Measurements from ENCODE around the gene C16orf74.

C16orf74 gene

GRCh38 chr16:85662976-85663830, 87.7 kb downstream of the C16orf74 start:
- H3K36me3 ChIP-seq (ENCODE audit: control insufficient read depth in 5 of 5, insufficient read depth in 5 of 5, low read length in 5 of 5): peaks cover 4 to 94% (median 92%) of the 10 kb centered on the region in 5 donors
- H3K4me3 ChIP-seq (ENCODE audit: low read depth in 1 of 5, low read length in 5 of 5): no peak overlapping the region
- H3K9ac ChIP-seq (ENCODE audit: low read length in 5 of 5): no peak overlapping the region
- H3K27ac ChIP-seq (ENCODE audit: low read depth, low read length): no peak overlapping the region
- no peaks in the 10 kb centered on the region for H3K27me3 ChIP-seq (ENCODE audit: control insufficient read depth in 5 of 5, insufficient read depth in 4 of 5, low read length in 5 of 5)
- H3K4me1 ChIP-seq (ENCODE audit: control insufficient read depth in 5 of 5, insufficient read depth in 5 of 5, low read length in 5 of 5): peaks cover 0 to 24% (median 10%) of the 10 kb centered on the region in 5 donors
- no peaks in the 10 kb centered on the region for H3K9me3 ChIP-seq (ENCODE audit: control insufficient read depth in 5 of 5, low read length in 5 of 5)

- peaks cover 0 to 31% (median 10%) of the 10 kb centered on the region in 5 donors for H3K4me1 ChIP-seq (ENCODE audit: control insufficient read depth in 5 of 5, insufficient read depth in 5 of 5, low read length in 5 of 5)
- no peak overlapping the region for H3K27ac ChIP-seq (ENCODE audit: low read depth, low read length)
- no peak overlapping the region for H3K4me3 ChIP-seq (ENCODE audit: low read depth in 1 of 5, low read length in 5 of 5)
- H3K9me3 ChIP-seq (ENCODE audit: control insufficient read depth in 5 of 5, low read length in 5 of 5): no peaks in the 10 kb centered on the region
- H3K36me3 ChIP-seq (ENCODE audit: control insufficient read depth in 5 of 5, insufficient read depth in 5 of 5, low read length in 5 of 5): peaks cover 4 to 94% (median 92%) of the 10 kb centered on the region in 5 donors
- H3K27me3 ChIP-seq (ENCODE audit: control insufficient read depth in 5 of 5, insufficient read depth in 4 of 5, low read length in 5 of 5): no peaks in the 10 kb centered on the region
- H3K9ac ChIP-seq (ENCODE audit: low read length in 5 of 5): no peak overlapping the region
These were observed 88.4 kb downstream of the C16orf74 start for GRCh38 chr16:85662482-85662812.

- Histone ChIP-seq H3K27me3 (ENCODE audit: control insufficient read depth in 5 of 5, insufficient read depth in 4 of 5, low read length in 5 of 5) (no peaks in the 10 kb centered on the region), H3K27ac (ENCODE audit: low read depth, low read length) (no peak overlapping the region), H3K4me1 (ENCODE audit: control insufficient read depth in 5 of 5, insufficient read depth in 5 of 5, low read length in 5 of 5) (peaks cover 0 to 36% (median 10%) of the 10 kb centered on the region in 5 donors), H3K9me3 (ENCODE audit: control insufficient read depth in 5 of 5, low read length in 5 of 5) (no peaks in the 10 kb centered on the region), H3K36me3 (ENCODE audit: control insufficient read depth in 5 of 5, insufficient read depth in 5 of 5, low read length in 5 of 5) (peaks cover 3 to 94% (median 92%) of the 10 kb centered on the region in 5 donors), H3K4me3 (ENCODE audit: low read depth in 1 of 5, low read length in 5 of 5) (no peak overlapping the region), H3K9ac (ENCODE audit: low read length in 5 of 5) (no peak overlapping the region)
These were observed 89.0 kb downstream of the C16orf74 start for GRCh38 chr16:85661740-85662481.

- H3K27ac ChIP-seq (ENCODE audit: low read depth, low read length): no peak overlapping the region
- H3K4me1 ChIP-seq (ENCODE audit: control insufficient read depth in 5 of 5, insufficient read depth in 5 of 5, low read length in 5 of 5): peaks cover 0 to 42% (median 14%) of the 10 kb centered on the region in 5 donors
- H3K9me3 ChIP-seq (ENCODE audit: control insufficient read depth in 5 of 5, low read length in 5 of 5): no peaks in the 10 kb centered on the region
- no peak overlapping the region for H3K9ac ChIP-seq (ENCODE audit: low read length in 5 of 5)
- no peak overlapping the region for H3K4me3 ChIP-seq (ENCODE audit: low read depth in 1 of 5, low read length in 5 of 5)
- peaks cover 0 to 94% (median 91%) of the 10 kb centered on the region in 5 donors for H3K36me3 ChIP-seq (ENCODE audit: control insufficient read depth in 5 of 5, insufficient read depth in 5 of 5, low read length in 5 of 5)
- H3K27me3 ChIP-seq (ENCODE audit: control insufficient read depth in 5 of 5, insufficient read depth in 4 of 5, low read length in 5 of 5): no peaks in the 10 kb centered on the region
These were observed 89.8 kb downstream of the C16orf74 start for GRCh38 chr16:85660843-85661739.

- Histone ChIP-seq H3K9me3 (ENCODE audit: control insufficient read depth in 5 of 5, low read length in 5 of 5) (no peaks in the 10 kb centered on the region), H3K4me1 (ENCODE audit: control insufficient read depth in 5 of 5, insufficient read depth in 5 of 5, low read length in 5 of 5) (peaks cover 0 to 53% (median 25%) of the 10 kb centered on the region in 5 donors), H3K36me3 (ENCODE audit: control insufficient read depth in 5 of 5, insufficient read depth in 5 of 5, low read length in 5 of 5) (peaks cover 0 to 94% (median 91%) of the 10 kb centered on the region in 5 donors), H3K27ac (ENCODE audit: low read depth, low read length) (no peak overlapping the region), H3K27me3 (ENCODE audit: control insufficient read depth in 5 of 5, insufficient read depth in 4 of 5, low read length in 5 of 5) (no peaks in the 10 kb centered on the region), H3K4me3 (ENCODE audit: low read depth in 1 of 5, low read length in 5 of 5) (no peak overlapping the region), H3K9ac (ENCODE audit: low read length in 5 of 5) (no peak overlapping the region)
These were observed 90.9 kb downstream of the C16orf74 start for GRCh38 chr16:85659805-85660511.

- Histone ChIP-seq H3K9me3 (ENCODE audit: control insufficient read depth in 5 of 5, low read length in 5 of 5) (no peaks in the 10 kb centered on the region), H3K4me3 (ENCODE audit: low read depth in 1 of 5, low read length in 5 of 5) (no peak overlapping the region), H3K4me1 (ENCODE audit: control insufficient read depth in 5 of 5, insufficient read depth in 5 of 5, low read length in 5 of 5) (peaks cover 0 to 57% (median 25%) of the 10 kb centered on the region in 5 donors), H3K27ac (ENCODE audit: low read depth, low read length) (no peak overlapping the region), H3K27me3 (ENCODE audit: control insufficient read depth in 5 of 5, insufficient read depth in 4 of 5, low read length in 5 of 5) (no peaks in the 10 kb centered on the region), H3K9ac (ENCODE audit: low read length in 5 of 5) (no peak overlapping the region), H3K36me3 (ENCODE audit: control insufficient read depth in 5 of 5, insufficient read depth in 5 of 5, low read length in 5 of 5) (peaks cover 0 to 94% (median 91%) of the 10 kb centered on the region in 5 donors)
These were observed 91.6 kb downstream of the C16orf74 start for GRCh38 chr16:85659336-85659735.

- H3K9ac ChIP-seq (ENCODE audit: low read length in 5 of 5): peak overlapping the region in 1 of 5 donors; percentile 15
- no peak overlapping the region for H3K4me3 ChIP-seq (ENCODE audit: low read depth in 1 of 5, low read length in 5 of 5)
- no peaks in the 10 kb centered on the region for H3K27me3 ChIP-seq (ENCODE audit: control insufficient read depth in 5 of 5, insufficient read depth in 4 of 5, low read length in 5 of 5)
- peaks cover 0 to 94% (median 91%) of the 10 kb centered on the region in 5 donors for H3K36me3 ChIP-seq (ENCODE audit: control insufficient read depth in 5 of 5, insufficient read depth in 5 of 5, low read length in 5 of 5)
- no peaks in the 10 kb centered on the region for H3K9me3 ChIP-seq (ENCODE audit: control insufficient read depth in 5 of 5, low read length in 5 of 5)
- H3K4me1 ChIP-seq (ENCODE audit: control insufficient read depth in 5 of 5, insufficient read depth in 5 of 5, low read length in 5 of 5): peaks cover 0 to 56% (median 25%) of the 10 kb centered on the region in 5 donors
- peak overlapping the region; percentile 37 for H3K27ac ChIP-seq (ENCODE audit: low read depth, low read length)
These were observed 92.2 kb downstream of the C16orf74 start for GRCh38 chr16:85658504-85659326.

- peaks cover 0 to 59% (median 25%) of the 10 kb centered on the region in 5 donors for H3K4me1 ChIP-seq (ENCODE audit: control insufficient read depth in 5 of 5, insufficient read depth in 5 of 5, low read length in 5 of 5)
- H3K27me3 ChIP-seq (ENCODE audit: control insufficient read depth in 5 of 5, insufficient read depth in 4 of 5, low read length in 5 of 5): no peaks in the 10 kb centered on the region
- H3K27ac ChIP-seq (ENCODE audit: low read depth, low read length): peak overlapping the region; percentile 30
- no peaks in the 10 kb centered on the region for H3K9me3 ChIP-seq (ENCODE audit: control insufficient read depth in 5 of 5, low read length in 5 of 5)
- H3K4me3 ChIP-seq (ENCODE audit: low read depth in 1 of 5, low read length in 5 of 5): no peak overlapping the region
- H3K9ac ChIP-seq (ENCODE audit: low read length in 5 of 5): peak overlapping the region in 2 of 5 donors; percentile 15 to 43
- H3K36me3 ChIP-seq (ENCODE audit: control insufficient read depth in 5 of 5, insufficient read depth in 5 of 5, low read length in 5 of 5): peaks cover 0 to 92% (median 86%) of the 10 kb centered on the region in 5 donors
These were observed 92.9 kb downstream of the C16orf74 start for GRCh38 chr16:85657996-85658395.
